AG09319 (cell line): ENCODE data around the gene SLC28A3.

Experiments used
- DNase-seq: peaks from one replicate; pipeline ENCODE4 v3.0.0-alpha.2; 2010; ENCODE audit warnings: low read depth; ENCODE audit errors: extremely low read depth
- TF ChIP-seq, protein P1 (sequence below): IDR thresholded peaks from 2 replicates; pipeline ENCODE4 v1.5.1; 2011; ENCODE audit warnings: low read depth, mild to moderate bottlenecking, inconsistent platforms, low read length, moderate library complexity

Gene SLC28A3

DNA sequence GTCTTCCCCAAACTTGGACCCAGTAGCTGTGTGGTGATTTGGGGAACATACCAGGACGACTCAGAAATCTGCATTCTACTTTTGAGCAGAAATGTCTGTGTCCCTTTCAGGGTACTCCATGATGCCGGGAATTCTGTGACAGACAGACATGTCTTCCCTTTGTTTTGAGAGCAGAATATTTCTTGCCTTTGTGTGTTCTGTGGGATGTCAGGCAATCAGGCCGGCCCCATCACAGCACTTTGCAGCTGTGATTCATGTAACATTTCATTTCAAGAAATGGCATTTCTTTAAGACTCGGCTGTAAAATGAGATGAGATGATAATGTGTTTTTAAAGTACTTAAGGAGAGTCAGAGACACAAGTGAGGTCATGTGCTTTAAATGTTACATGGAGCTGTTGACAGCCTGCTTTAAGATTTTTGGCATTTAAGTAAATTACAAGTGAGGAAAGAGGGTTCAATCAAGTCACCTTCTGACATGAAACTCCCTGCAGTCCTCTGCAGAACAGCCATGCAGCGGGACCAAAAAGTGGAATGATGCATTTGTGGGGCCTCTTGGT, 98.7 kb downstream of the SLC28A3 start:
- TF ChIP-seq, protein P1, sequence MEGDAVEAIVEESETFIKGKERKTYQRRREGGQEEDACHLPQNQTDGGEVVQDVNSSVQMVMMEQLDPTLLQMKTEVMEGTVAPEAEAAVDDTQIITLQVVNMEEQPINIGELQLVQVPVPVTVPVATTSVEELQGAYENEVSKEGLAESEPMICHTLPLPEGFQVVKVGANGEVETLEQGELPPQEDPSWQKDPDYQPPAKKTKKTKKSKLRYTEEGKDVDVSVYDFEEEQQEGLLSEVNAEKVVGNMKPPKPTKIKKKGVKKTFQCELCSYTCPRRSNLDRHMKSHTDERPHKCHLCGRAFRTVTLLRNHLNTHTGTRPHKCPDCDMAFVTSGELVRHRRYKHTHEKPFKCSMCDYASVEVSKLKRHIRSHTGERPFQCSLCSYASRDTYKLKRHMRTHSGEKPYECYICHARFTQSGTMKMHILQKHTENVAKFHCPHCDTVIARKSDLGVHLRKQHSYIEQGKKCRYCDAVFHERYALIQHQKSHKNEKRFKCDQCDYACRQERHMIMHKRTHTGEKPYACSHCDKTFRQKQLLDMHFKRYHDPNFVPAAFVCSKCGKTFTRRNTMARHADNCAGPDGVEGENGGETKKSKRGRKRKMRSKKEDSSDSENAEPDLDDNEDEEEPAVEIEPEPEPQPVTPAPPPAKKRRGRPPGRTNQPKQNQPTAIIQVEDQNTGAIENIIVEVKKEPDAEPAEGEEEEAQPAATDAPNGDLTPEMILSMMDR: no peak
- DNase-seq: no peak

- TF ChIP-seq, protein P1: no peak
- no peak for DNase-seq
Measured at GRCh38 chr9:84239343-84239742, 101.2 kb downstream of the SLC28A3 start.

GRCh38 chr9:84238652-84239051, 101.9 kb downstream of the SLC28A3 start:
- TF ChIP-seq, protein P1: no peak; the same call in 1 of the 2 replicates
- DNase-seq: no peak

DNA sequence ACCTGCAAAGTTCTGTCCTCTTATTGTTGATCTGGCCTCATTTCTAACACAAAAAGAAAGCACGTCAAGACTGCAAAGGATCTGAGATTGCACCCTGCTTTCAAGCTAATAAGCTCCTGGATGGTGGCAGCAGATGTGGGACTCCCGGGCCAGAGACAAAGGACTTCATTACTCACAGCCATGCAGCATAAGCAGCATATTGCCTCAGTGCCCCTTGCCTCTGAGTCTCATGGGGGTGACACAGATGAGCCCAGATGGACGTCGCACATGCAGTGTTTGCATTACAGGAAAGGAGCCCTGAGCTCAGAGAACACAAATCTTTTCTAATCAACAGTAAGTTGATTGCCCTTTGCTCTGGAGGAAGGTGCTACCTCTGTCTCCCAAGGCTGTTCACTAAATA, 105.0 kb downstream of the SLC28A3 start:
- TF ChIP-seq, protein P1: no peak
- no peak for DNase-seq

DNA sequence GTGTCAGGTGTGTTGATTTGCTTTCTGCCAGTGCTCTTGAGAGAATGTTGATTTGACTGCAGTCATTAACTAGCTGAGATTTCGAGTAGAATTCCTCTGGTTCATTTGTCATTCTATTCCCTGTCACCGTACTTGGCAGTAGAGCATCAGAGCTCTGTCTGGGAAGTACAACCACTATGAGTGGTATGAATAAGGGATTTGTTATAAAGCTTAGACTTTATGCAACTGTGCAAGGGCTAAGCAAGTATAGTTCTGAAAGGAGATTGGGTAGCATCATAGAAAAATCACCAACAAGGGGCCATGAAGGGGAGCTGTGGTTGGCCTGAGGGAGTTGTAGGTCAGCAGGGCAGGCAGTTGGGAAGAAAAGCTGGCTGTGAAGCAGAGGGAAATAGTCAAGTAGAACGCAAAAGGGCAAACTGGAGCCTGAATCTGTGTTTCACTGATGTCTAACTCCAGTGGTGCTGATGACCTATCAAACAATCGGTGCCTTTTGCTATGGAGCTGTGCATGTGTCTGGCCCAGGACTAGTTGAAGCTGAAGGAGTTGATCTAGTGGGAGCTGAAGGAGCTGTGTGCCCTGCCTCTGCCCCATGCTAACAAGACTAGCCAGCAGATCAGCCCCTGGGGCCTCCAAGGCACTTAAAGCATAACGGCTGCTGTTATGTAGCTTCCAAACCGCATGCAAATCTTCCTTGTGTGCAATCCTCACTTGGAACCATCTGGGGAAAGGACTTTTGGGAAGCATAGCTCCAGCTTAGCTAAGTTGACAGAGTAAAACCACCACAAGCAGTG, 110.0 kb downstream of the SLC28A3 start:
- peak; percentile 27 for DNase-seq
- TF ChIP-seq, protein P1: no peak

DNA sequence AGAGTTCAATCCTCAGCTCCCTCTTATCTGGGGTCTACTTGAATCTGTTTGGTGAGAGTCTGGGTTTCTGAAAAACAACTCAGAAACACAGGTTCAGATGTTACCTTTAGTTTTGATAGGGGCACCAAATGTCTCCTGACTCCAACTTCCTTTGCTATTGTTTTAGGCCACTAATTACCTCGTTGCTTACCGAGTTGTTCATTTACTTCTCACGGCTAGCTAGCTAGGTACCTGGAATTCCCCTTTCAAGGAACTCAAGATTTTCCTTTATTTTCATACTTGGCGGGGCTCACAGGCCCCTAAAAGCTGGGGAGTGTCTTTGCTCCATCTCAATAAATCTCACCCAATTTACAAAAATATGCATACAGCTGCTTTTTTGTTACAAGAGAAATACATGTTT, 111.4 kb downstream of the SLC28A3 start:
- TF ChIP-seq, protein P1: no peak
- DNase-seq: no peak

- no peak for DNase-seq
- TF ChIP-seq, protein P1: no peak
Measured at GRCh38 chr9:84228130-84228720, 112.3 kb downstream of the SLC28A3 start.
